B cell (primary cell): Measurements from ENCODE around the gene MIX23. TPM values are rescaled to one million over a fixed set of nuclear protein-coding genes. Genes with fewer than 3 reads are reported as not detected.

Source experiments
- ATAC-seq: fragments of 200-7000 bp; cut with Tn5 transposase; one replicate; pipeline ENCODE4 v1.10.0; 2021; ENCODE audit warnings: low read depth, mild to moderate bottlenecking, moderate number of reproducible peaks, moderate library complexity
- CTCF ChIA-PET: fragments of 350-600 bp; sonication (Branson Sonifier 250); formaldehyde crosslinking; loops from one replicate; lab custom pipeline; 2021; ENCODE audit warnings: antibody characterized with exemption, inconsistent platforms; lab: Charles Lee
- POLR2A ChIA-PET: fragments of 350-600 bp; sonication (Branson Sonifier 250); formaldehyde crosslinking; loops from one replicate; lab custom pipeline; 2021; ENCODE audit warnings: antibody characterized with exemption; lab: Charles Lee
- DNase-seq: peaks from one replicate; pipeline ENCODE4 v3.0.0; 2013
- H2AFZ ChIP-seq: 2 replicates; pipeline ENCODE4 v1.6.1; 2012; ENCODE audit warnings: mild to moderate bottlenecking, low read depth, low read length; ENCODE audit not compliant: insufficient read depth, poor library complexity, severe bottlenecking
- H3K27ac ChIP-seq, 2 donors: 1 replicate in 1 of 2; 2 replicates in 1 of 2; pipeline ENCODE4 v1.5.1; 2012 to 2013; ENCODE audit warnings: low read length in 2 of 2, mild to moderate bottlenecking in 2 of 2, moderate library complexity in 1 of 2
- H3K27me3 ChIP-seq, 4 experiments: fragments of 200-600 bp in 1 of 4; sonication (generic) in 1 of 4; replicated peaks in 1 of 4; 1 replicate in 2 of 4; 2 replicates in 2 of 4; pipeline versions ENCODE4 v1.6.1 to v1.7.0; 2013 to 2016; ENCODE audit warnings: low read length in 3 of 4, mild to moderate bottlenecking in 2 of 4, mixed read lengths in 1 of 4, moderate library complexity in 1 of 4; ENCODE audit not compliant: insufficient read depth in 4 of 4, control insufficient read depth in 3 of 4; ENCODE audit errors: control extremely low read depth in 1 of 4
- H3K36me3 ChIP-seq, 2 experiments: replicated peaks in 1 of 2; 1 replicate in 1 of 2; 2 replicates in 1 of 2; pipeline versions ENCODE4 v1.6.1 to v1.7.1; 2013; ENCODE audit warnings: low read length in 1 of 2; ENCODE audit not compliant: insufficient read depth in 2 of 2, control insufficient read depth in 1 of 2; ENCODE audit errors: control extremely low read depth in 1 of 2, extremely low read depth in 1 of 2
- H3K4me1 ChIP-seq, 2 donors: fragments of 200-600 bp in 1 of 2; sonication (generic) in 1 of 2; 1 replicate in 1 of 2; 2 replicates in 1 of 2; pipeline versions ENCODE4 v1.5.1 to v1.6.1; 2013 to 2017; ENCODE audit warnings: low read length in 2 of 2; ENCODE audit not compliant: control insufficient read depth in 2 of 2, insufficient read depth in 2 of 2
- H3K4me2 ChIP-seq: replicated peaks from 2 replicates; pipeline ENCODE3; 2012; ENCODE audit warnings: mild to moderate bottlenecking, low read depth, low read length; ENCODE audit not compliant: poor library complexity, severe bottlenecking
- H3K4me3 ChIP-seq, 5 experiments: fragments of 200-600 bp in 1 of 5; sonication (generic) in 1 of 5; 1 replicate in 3 of 5; 2 replicates in 2 of 5; pipeline versions ENCODE4 v1.5.1 to v1.7.0; 2011 to 2016; ENCODE audit warnings: low read length in 4 of 5, mild to moderate bottlenecking in 4 of 5, low read depth in 2 of 5, control low read depth in 1 of 5, moderate library complexity in 1 of 5; ENCODE audit not compliant: insufficient read depth in 1 of 5; ENCODE audit errors: control extremely low read depth in 1 of 5, extremely low read depth in 1 of 5
- H3K79me2 ChIP-seq: fragments of 200-600 bp; sonication (generic); one replicate; pipeline ENCODE4 v1.6.0; 2016; ENCODE audit warnings: low read length; ENCODE audit not compliant: control insufficient read depth, insufficient read depth
- H3K9ac ChIP-seq: fragments of 200-600 bp; sonication (generic); 2 replicates; pipeline ENCODE4 v1.6.1; 2017; ENCODE audit warnings: mild to moderate bottlenecking, low read length, moderate library complexity
- H3K9me3 ChIP-seq, 3 donors: one replicate each; pipeline versions ENCODE4 v1.6.1 to v1.7.1; 2013; ENCODE audit warnings: low read length in 2 of 3; ENCODE audit not compliant: control insufficient read depth in 2 of 3, insufficient read depth in 1 of 3; ENCODE audit errors: control extremely low read depth in 1 of 3
- H4K20me1 ChIP-seq: 2 replicates; pipeline ENCODE4 v1.6.0; 2012; ENCODE audit warnings: mild to moderate bottlenecking, low read length; ENCODE audit not compliant: insufficient read depth, control insufficient read depth, poor library complexity, severe bottlenecking
- H3K27ac Mint-ChIP-seq: one replicate; pipeline ENCODE4 v1.8.0; 2021; ENCODE audit warnings: mixed read lengths
- H3K27me3 Mint-ChIP-seq: one replicate; pipeline ENCODE4 v1.8.0; 2021; ENCODE audit warnings: mixed read lengths
- H3K4me1 Mint-ChIP-seq: one replicate; pipeline ENCODE4 v1.8.0; 2021; ENCODE audit warnings: mixed read lengths
- H3K4me3 Mint-ChIP-seq: one replicate; pipeline ENCODE4 v1.8.0; 2021; ENCODE audit warnings: mixed read lengths
- H3K9me3 Mint-ChIP-seq: one replicate; pipeline ENCODE4 v1.8.0; 2022; ENCODE audit warnings: mixed read lengths; ENCODE audit not compliant: insufficient read depth
- EZH2 ChIP-seq: IDR thresholded peaks from 2 replicates; pipeline ENCODE4 v1.6.1; 2012; ENCODE audit warnings: borderline replicate concordance, low read depth, mild to moderate bottlenecking, moderate library complexity, low read length; ENCODE audit not compliant: insufficient read depth, poor library complexity, severe bottlenecking
- WGBS: methylation state at CpG from one replicate; pipeline ENCODE4 v1.1.5; 2013; ENCODE audit warnings: missing lambda C conversion rate; ENCODE audit not compliant: insufficient coverage; 5-methylcytosine and 5-hydroxymethylcytosine counted together
- intact Hi-C: fragments of 100-400 bp; cut with micrococcal nuclease; formaldehyde crosslinking; loops from one replicate; pipeline ENCODE4 v1.10.0; 2022
- polyA plus RNA-seq: library from polyadenylated mRNA; depleted of rRNA; stranded (reverse); fragments of >200 nt; gene quantifications from 2 replicates; pipeline ENCODE4 v1.2.3, GENCODE V29; 2012
- total RNA-seq, 2 donors: library from RNA; stranded (reverse); fragments of 120-200 nt in 1 of 2; gene quantifications; 1 replicate in 1 of 2; 2 replicates in 1 of 2; pipeline versions ENCODE4 v1.2.3 to v1.2.4, GENCODE V29; 2013 to 2022
- TF ChIP-seq, protein P1 (sequence below): fragments of 200-600 bp; IDR thresholded peaks from one replicate; pipeline ENCODE4 v1.8.0; 2022; ENCODE audit warnings: antibody characterized with exemption, mild to moderate bottlenecking

The MIX23 gene
- total and polyA plus RNA-seq, 2 donors (not counting 1 experiment from before 2014, with no cell fraction given), result 9.2 to 33.1 TPM

DNA sequence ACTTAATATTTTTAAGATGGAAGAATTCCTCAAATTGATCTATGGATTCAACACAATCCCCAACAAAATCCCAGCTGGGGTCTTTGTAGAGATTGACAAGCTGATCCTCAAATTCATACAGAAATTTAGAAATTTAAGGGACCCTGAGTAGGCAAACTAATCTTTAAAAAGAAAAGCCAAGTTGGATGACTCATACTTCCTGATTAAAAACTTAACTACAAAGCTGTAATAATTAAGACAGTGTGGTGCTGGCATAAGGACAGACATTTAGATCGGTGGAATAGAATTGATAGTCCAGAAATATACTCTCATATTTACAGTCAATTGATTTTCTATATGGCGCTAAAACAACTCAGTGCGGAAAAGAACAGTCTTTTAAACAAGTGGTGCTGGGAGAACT, 12.6 kb upstream of the MIX23 start:
- peaks cover 17% of the 10 kb centered on the region for H3K79me2 ChIP-seq
- H3K9me3 ChIP-seq, result no peaks in the 10 kb centered on the region
- no peaks in the 10 kb centered on the region for H3K9me3 Mint-ChIP-seq
- H3K27ac Mint-ChIP-seq, result no peak overlapping the region
- ATAC-seq (no peak), DNase-seq (no peak)
- H3K4me3 Mint-ChIP-seq, result no peak overlapping the region
- WGBS, result no CpG with 5 or more reads among the region's 3 CpGs
- TF ChIP-seq, protein P1, sequence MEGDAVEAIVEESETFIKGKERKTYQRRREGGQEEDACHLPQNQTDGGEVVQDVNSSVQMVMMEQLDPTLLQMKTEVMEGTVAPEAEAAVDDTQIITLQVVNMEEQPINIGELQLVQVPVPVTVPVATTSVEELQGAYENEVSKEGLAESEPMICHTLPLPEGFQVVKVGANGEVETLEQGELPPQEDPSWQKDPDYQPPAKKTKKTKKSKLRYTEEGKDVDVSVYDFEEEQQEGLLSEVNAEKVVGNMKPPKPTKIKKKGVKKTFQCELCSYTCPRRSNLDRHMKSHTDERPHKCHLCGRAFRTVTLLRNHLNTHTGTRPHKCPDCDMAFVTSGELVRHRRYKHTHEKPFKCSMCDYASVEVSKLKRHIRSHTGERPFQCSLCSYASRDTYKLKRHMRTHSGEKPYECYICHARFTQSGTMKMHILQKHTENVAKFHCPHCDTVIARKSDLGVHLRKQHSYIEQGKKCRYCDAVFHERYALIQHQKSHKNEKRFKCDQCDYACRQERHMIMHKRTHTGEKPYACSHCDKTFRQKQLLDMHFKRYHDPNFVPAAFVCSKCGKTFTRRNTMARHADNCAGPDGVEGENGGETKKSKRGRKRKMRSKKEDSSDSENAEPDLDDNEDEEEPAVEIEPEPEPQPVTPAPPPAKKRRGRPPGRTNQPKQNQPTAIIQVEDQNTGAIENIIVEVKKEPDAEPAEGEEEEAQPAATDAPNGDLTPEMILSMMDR, result no peak
- no peak for TF ChIP-seq EZH2
- no peak overlapping the region for H3K4me2 ChIP-seq
- CTCF ChIA-PET, result interaction anchor here (0.9 kb wide), 1 partner anchor 36 kb away, joined by 3 read pairs; no protein-coding TSS in a partner anchor
- POLR2A ChIA-PET, result no interaction called here
- no peak overlapping the region for H3K4me3 ChIP-seq
- H4K20me1 ChIP-seq, result no peaks in the 10 kb centered on the region
- H3K27me3 ChIP-seq, result no peaks in the 10 kb centered on the region
- H3K27me3 Mint-ChIP-seq, result no peaks in the 10 kb centered on the region
- H3K4me1 ChIP-seq, result no peaks in the 10 kb centered on the region
- intact Hi-C loops, result loop anchor here (10.0 kb wide), 1 partner anchor 59 kb away; no protein-coding TSS in a partner anchor
- no peak overlapping the region for H2AFZ ChIP-seq
- H3K36me3 ChIP-seq, result no peaks in the 10 kb centered on the region
- H3K9ac ChIP-seq, result no peak overlapping the region
- peaks cover 3% of the 10 kb centered on the region for H3K4me1 Mint-ChIP-seq
- H3K27ac ChIP-seq, result no peak overlapping the region

DNA sequence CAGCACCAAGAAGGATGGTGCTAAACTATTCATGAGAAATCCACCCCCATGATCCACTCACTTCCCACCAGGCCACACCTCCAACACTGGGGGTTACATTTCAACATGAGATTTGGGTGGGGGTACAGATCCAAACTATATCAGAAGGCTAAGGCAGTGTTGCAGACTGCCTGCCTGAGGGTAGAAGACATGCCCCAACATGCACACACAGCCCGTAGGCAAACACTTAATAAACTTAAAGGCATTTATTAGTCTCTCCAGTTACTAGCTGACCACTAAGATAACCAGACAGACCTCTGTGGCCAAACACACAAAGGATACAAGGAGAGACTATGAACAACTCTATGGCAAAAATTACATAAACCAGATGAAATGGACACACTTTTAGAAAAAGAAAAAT, 11.1 kb upstream of the MIX23 start:
- H3K4me1 ChIP-seq, result no peaks in the 10 kb centered on the region
- H3K27ac Mint-ChIP-seq, result no peak overlapping the region
- DNase-seq (no peak), ATAC-seq (no peak)
- intact Hi-C loops, result loop anchor here (10.0 kb wide), 1 partner anchor 61 kb away; no protein-coding TSS in a partner anchor
- H2AFZ ChIP-seq, result no peak overlapping the region
- no peaks in the 10 kb centered on the region for H3K9me3 ChIP-seq
- H4K20me1 ChIP-seq, result no peaks in the 10 kb centered on the region
- ChIA-PET POLR2A (no interaction called here), CTCF (interaction anchor here (1.6 to 3.2 kb wide), 9 partner anchors 8 to 635 kb away, joined by 4 to 38 read pairs (median 9); partner anchors contain the start of genes FAM162A, MIX23, SEMA5B and WDR5B)
- H3K27me3 ChIP-seq, result no peaks in the 10 kb centered on the region
- H3K9me3 Mint-ChIP-seq, result no peaks in the 10 kb centered on the region
- no peak for TF ChIP-seq EZH2
- TF ChIP-seq, protein P1, result no peak
- H3K4me3 ChIP-seq, result no peak overlapping the region
- H3K9ac ChIP-seq, result no peak overlapping the region
- peaks cover 5% of the 10 kb centered on the region for H3K4me1 Mint-ChIP-seq
- WGBS, result no CpG with 5 or more reads among the region's 1 CpG
- H3K4me3 Mint-ChIP-seq, result no peak overlapping the region
- H3K27ac ChIP-seq, result no peak overlapping the region
- H3K4me2 ChIP-seq, result no peak overlapping the region
- peaks cover 17% of the 10 kb centered on the region for H3K79me2 ChIP-seq
- H3K27me3 Mint-ChIP-seq, result no peaks in the 10 kb centered on the region
- H3K36me3 ChIP-seq, result no peaks in the 10 kb centered on the region
